GM18519 (cell line): ENCODE results near the gene CHST12.

ENCODE experiments used
- ATAC-seq: cut with Tn5 transposase; IDR thresholded peaks from one replicate; pipeline ENCODE4 v1.9.1; 2021; ENCODE audit warnings: mild to moderate bottlenecking, moderate library complexity; ENCODE audit not compliant: unreplicated experiment, low FRiP score

The CHST12 gene

DNA sequence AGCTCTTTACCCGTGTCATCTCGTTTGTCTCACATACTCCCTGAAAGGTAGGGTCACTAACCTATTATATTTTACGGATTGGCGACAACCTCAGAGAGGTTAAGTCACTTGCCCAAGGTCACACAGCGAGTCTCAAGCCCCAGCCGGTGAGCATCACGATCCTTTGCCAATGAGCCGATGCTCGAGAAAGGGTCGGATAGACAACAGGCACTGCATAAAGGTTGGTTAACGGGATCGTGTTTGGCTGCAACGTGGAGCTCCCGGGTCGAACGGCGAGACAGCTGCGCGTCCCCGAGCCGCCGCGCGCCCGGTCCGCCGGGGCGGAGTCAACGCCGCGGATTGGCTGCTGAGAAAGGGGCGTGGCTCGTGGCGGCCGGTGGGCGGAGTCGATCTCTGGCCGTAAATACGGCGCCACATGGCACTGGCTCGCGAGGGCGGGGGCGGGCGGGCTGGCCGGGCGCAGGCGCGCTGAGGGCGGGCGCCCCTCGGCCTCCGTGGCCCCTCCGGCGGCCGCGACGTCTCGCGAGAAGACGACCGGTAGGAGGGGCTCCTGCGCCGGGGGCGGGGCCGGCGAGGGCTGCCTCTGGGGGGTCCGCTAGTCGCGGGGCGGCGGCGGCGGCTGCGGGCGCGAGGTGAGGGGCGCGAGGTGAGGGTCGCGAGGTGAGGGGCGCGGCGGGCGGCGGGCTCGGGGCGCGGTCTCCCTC, at the start of gene CHST12:
TSS of gene CHST12 (plus strand) at position 598 of the 704 bp plus-strand sequence. CDS start 29,029 bp downstream, outside the sequence.
- no peak for ATAC-seq

DNA sequence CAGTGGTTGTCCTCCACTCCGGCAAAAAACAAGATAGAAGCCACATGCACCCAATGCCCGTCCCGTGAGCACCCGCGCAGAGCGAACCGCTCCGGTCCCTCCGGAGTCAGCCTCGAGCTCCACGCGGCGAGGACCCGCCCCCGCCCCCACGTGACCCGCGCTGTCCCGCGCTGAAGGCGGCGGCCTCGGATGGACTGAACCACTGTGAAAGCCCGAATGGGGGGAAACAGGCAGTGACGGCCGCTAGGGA, 49.5 kb upstream of the CHST12 start:
- ATAC-seq: peak; percentile 34

DNA sequence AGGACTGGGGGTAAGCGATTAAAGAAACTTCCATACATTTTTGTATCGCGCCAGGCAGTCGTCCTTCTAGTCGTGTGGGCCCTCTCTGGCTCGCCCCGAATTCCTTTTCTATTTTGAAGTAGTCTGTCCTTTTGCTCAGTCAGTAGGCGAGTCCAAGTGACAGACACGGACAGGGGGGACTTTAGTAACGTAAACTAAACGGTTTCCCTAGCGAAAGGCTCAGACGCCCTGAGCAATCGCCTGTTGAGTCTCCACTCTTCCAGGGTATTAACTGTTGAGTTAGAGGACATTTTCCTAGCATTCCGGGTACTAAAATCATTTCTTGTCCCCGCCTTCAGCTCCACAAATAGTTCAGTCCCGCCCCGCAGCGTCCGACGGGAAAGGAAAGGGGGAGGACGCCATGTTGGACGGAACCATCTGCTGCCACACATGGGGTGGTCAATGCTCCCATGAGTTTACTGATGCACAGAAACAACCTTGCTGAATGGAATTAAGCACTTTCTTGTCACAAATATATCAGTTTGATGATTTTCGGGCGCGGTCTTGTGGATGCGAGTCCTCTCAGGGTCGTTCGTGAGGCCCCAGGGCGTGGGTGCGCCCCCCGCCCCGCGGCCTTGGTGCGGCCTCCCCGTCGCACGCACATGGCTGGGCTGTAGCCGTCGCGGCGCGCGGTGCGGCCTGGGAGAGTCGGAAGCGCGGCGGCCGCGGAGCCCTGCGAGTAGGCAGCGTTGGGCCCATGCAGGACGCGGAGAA, 49.0 kb upstream of the CHST12 start, which contains the start of gene EIF3B:
TSS of gene EIF3B (plus strand) at position 642 of the 753 bp plus-strand sequence. CDS start at position 737, 95 bp downstream.
- ATAC-seq: peak; percentile 58

DNA sequence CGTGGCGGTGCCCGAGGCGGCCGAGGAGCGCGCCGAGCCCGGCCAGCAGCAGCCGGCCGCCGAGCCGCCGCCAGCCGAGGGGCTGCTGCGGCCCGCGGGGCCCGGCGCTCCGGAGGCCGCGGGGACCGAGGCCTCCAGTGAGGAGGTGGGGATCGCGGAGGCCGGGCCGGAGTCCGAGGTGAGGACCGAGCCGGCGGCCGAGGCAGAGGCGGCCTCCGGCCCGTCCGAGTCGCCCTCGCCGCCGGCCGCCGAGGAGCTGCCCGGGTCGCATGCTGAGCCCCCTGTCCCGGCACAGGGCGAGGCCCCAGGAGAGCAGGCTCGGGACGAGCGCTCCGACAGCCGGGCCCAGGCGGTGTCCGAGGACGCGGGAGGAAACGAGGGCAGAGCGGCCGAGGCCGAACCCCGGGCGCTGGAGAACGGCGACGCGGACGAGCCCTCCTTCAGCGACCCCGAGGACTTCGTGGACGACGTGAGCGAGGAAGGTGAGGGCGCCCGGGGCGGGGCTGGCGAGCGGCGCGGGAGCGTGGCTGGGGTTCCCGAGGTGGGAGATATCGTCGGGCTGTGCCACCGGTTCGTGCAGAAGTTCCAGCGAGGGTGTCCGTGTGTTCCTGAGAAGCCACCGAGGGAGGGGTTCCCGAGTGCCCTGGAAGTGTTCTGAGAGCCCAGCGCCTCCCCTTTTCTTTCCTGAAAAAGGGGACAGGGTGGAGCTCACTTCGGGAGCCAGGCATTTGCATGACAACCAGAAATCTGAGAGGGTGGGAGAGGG, 48.3 kb upstream of the CHST12 start:
- ATAC-seq: peak; percentile 8

DNA sequence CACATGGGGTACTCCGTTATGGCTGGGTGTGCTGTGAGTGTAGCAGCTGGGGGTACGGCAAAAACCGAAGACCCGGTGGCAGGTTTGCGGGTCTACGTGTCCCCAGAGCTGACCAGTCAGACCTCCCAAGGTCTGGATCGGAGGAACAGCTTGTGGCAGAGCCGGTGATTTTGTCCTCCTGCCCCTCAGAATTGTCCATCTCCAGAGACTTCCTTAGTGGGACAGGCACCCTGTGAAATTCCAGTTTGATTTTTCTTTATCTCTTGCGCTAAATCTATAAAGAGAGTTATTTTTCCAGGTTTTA, 47.8 kb upstream of the CHST12 start:
- ATAC-seq: no peak

DNA sequence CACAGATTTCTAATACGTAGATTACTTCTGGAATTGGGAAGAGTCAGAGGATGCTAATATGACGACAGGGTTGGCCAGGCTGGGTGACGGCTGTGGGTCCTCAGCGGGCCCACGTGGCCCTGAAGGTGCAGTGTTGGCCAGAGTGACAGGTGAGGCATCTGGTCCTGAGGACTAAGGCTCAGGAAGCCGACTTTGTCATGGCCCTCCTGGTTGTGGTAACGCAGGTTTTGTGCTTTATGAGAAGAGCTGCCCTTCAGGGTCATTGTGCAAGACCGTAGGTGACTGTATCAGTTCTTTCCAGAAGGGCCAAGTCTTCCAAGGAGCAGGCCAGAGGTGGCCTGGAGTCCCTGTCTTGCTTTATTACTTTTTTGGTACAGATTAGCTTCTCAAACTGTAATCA, 46.2 kb upstream of the CHST12 start:
- no peak for ATAC-seq

DNA sequence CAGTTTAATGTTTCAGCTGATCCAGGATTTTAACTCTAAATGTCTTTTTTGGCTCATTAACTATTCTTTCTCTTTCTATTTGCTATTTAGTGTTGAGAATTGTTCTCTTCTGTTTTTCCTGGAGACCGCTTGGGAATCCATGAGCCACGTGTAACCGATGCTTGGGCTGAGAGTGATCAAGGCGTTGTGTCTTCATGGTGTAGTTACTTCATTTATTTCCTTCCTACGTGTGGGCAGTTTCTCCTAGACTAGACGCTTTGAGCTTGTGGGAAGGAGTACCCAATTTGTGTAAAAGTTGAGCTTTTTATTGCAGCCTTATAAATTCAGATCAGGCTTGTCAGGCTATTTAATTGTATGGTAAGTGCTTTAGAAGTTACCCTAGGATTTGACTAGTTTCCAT, 45.8 kb upstream of the CHST12 start:
- no peak for ATAC-seq

DNA sequence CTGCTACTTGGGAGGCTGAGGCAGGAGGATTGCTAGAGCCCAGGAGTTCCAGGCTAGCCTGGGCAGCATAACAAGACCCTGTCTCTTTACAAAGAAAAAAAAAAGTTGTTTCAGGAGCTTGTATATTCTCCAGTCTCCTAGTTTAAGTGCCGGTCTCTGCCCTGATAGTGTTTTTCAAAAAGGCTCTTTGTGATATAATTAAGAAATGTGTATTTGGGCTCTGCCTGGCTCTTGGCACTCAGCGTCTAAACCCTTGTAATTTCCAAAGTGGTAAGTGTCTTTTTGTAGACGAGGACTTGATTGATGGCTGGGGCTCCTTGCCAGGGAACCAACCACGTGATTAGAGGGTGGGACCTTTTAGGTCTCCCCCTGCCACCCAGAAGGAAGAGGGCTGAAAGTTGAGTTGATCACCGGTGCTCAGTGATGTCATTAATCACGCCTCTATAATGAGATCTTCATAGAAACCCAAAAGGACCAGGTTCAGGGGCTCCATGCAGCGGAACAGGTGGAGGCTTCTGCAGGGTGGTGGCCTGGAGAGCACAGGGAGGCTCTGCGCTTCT, 44.4 kb upstream of the CHST12 start:
- ATAC-seq: no peak

DNA sequence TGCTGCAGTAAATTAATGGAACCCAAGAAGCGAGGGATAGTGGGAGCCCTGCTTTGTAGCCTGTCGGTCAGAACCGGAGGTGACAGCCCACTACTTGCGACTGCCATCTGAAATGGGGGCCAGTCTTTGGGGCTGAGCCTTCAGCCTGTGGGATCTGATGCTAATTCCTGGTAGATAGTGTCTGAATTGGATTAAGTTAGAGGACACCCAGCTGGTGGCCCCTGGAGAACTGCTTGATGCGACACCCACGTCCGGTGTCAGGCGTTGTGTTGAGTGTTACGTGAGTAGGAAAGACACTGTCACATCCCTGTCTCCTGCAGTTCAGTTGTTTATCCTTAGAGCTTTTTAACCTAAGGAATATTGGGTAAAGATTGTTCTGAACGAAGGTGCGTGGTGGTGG, 43.8 kb upstream of the CHST12 start:
- no peak for ATAC-seq

DNA sequence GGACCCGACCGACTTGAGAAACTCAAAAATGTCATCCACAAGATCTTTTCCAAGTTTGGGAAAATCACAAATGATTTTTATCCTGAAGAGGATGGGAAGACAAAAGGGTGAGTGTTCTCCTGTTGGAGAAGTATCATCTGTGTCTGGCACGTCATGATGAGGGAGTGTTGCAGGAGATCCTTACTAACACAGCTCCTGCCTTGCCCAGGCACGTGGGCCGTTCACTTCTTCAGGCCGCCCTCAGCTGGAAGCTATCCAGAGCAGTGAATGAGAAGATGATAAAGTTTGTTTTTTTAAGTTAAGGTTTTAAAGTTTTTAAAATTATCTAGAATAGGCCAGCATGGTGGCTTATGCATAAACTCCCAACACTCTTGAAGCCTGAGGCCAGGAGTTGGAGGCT, 42.6 kb upstream of the CHST12 start:
- ATAC-seq: no peak

DNA sequence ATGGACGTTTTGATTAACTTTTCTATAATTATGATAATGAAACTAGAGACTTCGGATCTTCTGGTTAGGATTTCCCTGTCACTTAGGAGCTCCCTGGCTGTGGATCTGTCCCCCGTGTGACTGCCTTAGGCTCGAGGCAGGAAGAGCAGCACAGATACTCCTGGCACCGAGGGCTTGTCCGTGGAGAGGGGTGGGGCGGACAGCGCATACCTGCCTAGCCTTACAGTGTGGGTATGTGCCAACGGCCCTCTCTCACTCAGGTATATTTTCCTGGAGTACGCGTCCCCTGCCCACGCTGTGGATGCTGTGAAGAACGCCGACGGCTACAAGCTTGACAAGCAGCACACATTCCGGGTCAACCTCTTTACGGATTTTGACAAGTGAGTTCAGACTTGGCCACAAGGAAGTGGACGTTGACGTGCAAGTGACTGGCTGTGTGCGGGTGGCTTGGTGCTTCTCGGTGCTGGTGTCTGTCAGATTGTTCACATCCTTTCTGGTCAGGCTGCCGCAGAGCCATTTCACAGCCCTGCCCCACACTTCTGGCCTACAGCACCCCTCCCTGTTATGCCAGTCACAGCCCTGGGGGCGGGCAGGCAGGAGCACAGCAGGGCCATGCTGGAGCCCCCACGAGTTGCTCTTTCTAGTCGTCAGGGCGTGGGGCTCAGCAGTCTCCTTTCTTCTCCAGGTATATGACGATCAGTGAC, 40.9 kb upstream of the CHST12 start:
- no peak for ATAC-seq

DNA sequence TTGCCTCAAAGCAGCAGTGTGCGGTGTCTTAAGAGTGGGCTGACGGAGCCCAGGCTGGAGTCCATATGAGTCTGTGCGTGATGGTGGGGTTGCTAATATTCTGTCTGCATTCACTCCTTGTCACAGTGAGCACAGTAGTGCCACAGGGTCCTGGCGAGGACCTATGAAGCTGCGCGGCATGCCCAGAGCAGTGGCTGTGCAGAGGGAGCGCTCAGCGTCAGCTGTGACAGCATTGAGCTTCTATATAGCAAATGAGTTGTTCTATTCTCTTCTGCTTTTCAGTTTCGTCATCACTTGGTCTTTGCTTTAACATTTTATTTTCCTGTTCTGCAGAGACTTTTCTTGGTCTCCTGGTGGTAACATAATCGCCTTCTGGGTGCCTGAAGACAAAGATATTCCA, 34.3 kb upstream of the CHST12 start:
- ATAC-seq: no peak

DNA sequence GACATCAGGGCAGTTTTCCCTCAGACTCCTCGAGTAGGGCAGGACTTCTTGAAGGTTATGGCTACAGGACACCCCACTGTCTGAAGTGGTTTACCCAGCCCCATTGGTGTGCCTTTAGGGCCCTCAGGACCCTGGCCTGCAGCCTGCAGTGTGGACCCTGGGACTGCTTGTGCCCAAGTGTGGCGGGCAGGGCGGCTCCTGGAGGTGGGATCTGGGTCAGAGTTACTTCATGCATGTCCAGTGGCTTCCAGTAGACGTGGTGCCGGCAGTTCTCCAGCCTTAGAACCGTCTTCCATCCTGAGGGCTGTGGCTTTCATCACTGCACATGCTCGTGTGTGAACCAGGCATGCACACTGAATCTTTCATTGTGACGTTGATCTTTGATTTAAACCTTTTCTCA, 32.1 kb upstream of the CHST12 start:
- ATAC-seq: no peak

DNA sequence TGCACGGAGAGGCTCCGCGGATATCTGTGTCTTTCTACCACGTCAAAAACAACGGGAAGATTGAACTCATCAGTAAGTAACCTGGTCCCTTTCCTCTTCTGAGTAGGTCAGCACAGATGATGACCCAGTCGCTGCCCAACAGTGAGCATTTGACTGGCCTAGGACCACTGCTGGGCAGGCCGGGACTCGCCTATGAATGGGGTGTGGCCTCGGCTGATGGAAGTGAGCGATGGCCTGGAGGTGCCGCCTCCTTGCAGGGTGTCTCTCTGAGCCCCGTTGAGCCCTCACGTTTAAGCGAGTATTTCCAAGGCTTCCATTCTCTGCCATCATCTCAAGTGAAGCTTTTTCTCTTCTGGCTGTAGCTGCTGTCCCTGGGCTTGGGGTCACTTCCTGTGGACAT, 30.7 kb upstream of the CHST12 start:
- ATAC-seq: no peak

DNA sequence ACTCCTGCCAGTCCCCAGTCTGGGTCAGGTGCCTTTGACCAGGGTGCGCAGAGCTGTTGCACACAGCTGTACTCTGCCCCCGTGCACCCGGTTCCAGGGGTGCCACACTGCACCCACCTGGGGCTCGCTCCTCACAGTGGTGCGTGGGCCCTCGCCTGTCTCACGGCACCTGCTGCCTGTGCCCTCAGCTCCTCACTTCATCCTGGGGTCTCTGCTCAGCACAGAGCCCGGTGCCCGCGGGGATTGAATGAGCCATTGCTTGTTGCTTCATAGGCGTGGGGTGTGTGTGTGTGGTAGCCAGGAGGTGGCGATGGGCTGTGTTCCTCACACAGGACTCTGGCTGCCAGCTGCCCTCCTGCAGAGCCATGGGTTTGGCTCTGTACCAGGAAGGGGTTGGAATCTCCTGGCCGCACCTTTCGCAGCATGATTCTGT, 30.3 kb upstream of the CHST12 start:
- ATAC-seq: no peak

DNA sequence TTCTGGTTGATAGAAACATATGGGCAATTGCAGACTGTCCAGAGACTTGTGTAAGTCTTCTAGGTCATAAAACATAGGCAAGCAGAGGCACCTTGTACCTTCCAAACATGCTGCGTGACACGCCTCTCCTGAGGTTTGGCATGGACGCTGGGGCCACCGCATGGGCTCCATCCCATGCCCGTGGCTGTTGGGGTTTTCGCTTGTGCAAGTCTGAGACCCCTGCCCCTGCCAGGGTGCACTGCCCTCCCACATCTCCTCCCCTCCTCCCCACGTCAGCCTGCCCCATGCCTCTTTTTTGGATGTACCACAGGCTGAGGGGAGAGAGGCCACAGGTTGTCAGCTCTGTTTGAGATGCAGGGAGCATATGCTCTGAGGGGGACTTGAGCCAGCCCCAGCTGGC, 29.8 kb upstream of the CHST12 start:
- no peak for ATAC-seq

DNA sequence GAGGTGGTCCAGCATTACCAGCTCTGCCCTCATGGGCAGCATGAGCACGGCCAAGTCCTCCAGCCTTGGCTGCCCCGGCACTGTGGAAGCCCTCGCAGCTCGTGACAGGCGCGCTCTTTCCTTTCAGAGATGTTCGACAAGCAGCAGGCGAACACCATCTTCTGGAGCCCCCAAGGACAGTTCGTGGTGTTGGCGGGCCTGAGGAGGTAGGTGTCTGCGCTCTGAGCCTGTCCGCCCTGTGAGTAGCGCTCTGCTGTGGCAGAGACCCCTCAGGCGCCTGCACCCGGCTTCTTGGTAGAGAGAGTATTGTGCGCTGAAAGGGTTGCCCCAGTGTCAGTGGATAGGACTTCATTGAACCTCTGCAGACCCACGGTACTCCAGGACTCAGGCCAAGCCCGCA, 29.0 kb upstream of the CHST12 start:
- no peak for ATAC-seq

DNA sequence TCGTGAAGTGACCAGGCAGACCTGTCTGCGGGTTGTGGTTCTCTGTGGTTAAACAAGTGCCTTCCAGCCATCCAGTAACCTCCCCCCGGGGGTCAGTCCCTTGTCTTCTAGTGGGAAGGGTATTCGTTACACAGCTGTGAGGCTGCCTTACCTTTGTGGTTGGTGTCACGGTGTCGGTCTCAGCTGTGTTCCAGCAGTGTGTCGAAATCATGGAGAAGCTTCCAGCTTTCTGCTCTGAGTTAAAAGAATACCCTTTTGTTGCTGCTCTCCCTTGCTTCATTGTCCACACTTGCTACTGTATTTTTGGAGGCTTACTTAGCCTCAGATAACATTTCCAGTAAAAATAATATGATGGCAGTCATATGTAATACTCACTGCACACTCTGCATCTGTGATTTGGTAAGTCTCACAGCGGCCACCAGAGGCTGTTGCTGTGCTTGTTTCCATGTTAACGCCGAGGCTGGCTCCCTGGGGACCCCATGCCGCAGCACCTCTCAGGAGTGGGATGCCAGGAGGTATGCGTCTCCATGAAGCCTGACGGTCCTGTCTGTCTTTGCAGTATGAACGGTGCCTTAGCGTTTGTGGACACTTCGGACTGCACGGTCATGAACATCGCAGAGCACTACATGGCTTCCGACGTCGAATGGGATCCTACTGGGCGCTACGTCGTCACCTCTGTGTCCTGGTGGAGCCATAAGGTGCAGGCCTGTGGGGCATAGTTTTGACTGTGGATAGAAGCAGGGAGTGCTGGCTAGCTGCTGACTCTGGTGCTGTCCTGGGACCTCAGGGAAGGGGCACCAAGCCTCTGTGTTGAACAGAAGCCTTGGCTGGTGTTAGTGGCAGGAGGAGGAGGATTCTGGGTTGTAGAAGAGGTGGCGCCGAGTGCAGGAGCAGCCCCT, 28.3 kb upstream of the CHST12 start:
- ATAC-seq: no peak

DNA sequence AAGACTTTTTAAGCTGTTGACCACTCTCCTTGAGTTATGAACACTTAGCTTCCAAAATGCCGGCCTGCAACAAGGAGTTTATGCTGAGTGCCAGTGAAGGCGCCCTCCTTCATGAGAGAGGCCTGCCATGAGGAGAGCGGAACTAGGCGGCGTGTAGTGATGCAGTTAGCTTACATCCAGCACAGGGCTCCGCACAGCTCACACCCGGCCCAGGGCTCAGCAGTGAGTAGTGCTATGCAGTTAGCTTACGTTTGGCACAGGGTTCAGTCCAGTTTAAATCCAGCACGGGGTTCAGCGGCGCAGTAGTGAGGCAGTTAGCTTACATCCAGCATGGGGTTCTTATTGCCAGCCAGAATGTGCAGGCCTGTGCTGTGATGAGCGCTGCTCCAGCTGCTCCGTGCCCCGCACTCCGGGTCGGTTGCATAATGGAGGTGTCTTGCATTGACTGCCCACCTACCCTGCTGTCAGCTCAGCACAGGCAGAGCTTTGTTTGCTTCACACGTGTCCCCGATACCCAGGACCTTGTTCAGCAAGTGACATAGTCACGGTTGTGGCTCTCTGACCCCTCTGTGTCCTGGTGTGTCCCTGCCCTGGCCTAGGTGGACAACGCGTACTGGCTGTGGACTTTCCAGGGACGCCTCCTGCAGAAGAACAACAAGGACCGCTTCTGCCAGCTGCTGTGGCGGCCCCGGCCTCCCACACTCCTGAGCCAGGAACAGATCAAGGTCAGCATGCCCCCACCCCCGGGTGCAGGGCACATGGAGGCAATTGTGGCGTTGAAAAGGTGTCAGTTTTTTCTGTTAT, 26.9 kb upstream of the CHST12 start:
- no peak for ATAC-seq
